Measurements from ENCODE around the gene MCTP2. TPM values are rescaled to one million over a fixed set of nuclear protein-coding genes. Genes with fewer than 3 reads are reported as not detected.

Gene MCTP2
- total and polyA plus RNA-seq, 2 of the 8 experiments (the other 6 are each of a cell fraction or from before 2014, with no cell fraction given) = 3.4 to 4.5 TPM

DNA sequence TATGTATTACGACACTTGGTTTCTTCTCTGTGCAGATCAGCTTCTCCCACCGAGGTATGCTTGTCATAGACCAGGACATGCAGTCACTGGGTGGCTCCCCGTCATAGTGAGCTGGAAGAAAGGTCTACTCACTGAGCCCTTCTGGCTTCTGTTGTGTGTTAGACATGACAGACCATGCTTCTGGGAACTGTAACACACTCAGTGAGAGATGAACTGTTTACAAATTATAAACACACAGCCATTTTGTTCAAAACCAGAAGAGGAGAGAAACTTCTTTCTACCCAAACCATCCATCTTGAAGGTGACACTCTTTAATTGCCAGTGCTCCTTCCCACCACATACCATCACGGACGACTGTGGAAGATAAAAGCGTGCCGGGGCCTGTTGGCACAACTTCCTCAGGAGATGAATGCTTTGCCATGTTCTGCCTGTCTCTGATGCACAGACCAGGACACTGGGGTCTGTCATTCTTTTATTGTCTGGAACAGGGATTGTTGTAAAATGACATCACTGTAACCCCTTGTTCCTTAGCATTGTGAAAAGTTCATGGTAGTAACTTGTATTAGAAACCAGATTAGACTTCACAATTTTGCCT is 214.3 kb downstream of the MCTP2 start (continued):
- TF ChIP-seq, protein P1, sequence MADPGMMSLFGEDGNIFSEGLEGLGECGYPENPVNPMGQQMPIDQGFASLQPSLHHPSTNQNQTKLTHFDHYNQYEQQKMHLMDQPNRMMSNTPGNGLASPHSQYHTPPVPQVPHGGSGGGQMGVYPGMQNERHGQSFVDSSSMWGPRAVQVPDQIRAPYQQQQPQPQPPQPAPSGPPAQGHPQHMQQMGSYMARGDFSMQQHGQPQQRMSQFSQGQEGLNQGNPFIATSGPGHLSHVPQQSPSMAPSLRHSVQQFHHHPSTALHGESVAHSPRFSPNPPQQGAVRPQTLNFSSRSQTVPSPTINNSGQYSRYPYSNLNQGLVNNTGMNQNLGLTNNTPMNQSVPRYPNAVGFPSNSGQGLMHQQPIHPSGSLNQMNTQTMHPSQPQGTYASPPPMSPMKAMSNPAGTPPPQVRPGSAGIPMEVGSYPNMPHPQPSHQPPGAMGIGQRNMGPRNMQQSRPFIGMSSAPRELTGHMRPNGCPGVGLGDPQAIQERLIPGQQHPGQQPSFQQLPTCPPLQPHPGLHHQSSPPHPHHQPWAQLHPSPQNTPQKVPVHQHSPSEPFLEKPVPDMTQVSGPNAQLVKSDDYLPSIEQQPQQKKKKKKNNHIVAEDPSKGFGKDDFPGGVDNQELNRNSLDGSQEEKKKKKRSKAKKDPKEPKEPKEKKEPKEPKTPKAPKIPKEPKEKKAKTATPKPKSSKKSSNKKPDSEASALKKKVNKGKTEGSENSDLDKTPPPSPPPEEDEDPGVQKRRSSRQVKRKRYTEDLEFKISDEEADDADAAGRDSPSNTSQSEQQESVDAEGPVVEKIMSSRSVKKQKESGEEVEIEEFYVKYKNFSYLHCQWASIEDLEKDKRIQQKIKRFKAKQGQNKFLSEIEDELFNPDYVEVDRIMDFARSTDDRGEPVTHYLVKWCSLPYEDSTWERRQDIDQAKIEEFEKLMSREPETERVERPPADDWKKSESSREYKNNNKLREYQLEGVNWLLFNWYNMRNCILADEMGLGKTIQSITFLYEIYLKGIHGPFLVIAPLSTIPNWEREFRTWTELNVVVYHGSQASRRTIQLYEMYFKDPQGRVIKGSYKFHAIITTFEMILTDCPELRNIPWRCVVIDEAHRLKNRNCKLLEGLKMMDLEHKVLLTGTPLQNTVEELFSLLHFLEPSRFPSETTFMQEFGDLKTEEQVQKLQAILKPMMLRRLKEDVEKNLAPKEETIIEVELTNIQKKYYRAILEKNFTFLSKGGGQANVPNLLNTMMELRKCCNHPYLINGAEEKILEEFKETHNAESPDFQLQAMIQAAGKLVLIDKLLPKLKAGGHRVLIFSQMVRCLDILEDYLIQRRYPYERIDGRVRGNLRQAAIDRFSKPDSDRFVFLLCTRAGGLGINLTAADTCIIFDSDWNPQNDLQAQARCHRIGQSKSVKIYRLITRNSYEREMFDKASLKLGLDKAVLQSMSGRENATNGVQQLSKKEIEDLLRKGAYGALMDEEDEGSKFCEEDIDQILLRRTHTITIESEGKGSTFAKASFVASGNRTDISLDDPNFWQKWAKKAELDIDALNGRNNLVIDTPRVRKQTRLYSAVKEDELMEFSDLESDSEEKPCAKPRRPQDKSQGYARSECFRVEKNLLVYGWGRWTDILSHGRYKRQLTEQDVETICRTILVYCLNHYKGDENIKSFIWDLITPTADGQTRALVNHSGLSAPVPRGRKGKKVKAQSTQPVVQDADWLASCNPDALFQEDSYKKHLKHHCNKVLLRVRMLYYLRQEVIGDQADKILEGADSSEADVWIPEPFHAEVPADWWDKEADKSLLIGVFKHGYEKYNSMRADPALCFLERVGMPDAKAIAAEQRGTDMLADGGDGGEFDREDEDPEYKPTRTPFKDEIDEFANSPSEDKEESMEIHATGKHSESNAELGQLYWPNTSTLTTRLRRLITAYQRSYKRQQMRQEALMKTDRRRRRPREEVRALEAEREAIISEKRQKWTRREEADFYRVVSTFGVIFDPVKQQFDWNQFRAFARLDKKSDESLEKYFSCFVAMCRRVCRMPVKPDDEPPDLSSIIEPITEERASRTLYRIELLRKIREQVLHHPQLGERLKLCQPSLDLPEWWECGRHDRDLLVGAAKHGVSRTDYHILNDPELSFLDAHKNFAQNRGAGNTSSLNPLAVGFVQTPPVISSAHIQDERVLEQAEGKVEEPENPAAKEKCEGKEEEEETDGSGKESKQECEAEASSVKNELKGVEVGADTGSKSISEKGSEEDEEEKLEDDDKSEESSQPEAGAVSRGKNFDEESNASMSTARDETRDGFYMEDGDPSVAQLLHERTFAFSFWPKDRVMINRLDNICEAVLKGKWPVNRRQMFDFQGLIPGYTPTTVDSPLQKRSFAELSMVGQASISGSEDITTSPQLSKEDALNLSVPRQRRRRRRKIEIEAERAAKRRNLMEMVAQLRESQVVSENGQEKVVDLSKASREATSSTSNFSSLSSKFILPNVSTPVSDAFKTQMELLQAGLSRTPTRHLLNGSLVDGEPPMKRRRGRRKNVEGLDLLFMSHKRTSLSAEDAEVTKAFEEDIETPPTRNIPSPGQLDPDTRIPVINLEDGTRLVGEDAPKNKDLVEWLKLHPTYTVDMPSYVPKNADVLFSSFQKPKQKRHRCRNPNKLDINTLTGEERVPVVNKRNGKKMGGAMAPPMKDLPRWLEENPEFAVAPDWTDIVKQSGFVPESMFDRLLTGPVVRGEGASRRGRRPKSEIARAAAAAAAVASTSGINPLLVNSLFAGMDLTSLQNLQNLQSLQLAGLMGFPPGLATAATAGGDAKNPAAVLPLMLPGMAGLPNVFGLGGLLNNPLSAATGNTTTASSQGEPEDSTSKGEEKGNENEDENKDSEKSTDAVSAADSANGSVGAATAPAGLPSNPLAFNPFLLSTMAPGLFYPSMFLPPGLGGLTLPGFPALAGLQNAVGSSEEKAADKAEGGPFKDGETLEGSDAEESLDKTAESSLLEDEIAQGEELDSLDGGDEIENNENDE (IDR thresholded peaks at IDR 0.05; ENCODE audit: insufficient replicate concordance, low read length) = no peak
- no peak for TF ChIP-seq RAD21 (IDR thresholded peaks at IDR 0.05 in 1 of 2, conservative IDR thresholded peaks at IDR 0.05 in 1 of 2; ENCODE audit: low read depth in 2 of 2, low read length in 2 of 2)
- TF ChIP-seq BCL11A (IDR thresholded peaks at IDR 0.05; ENCODE audit: low read depth in 2 of 2, low read length in 2 of 2) = no peak
- no peak for TF ChIP-seq CEBPB (IDR thresholded peaks at IDR 0.05; ENCODE audit: low read depth, low read length)
- TF ChIP-seq RNF2 (IDR thresholded peaks at IDR 0.05; ENCODE audit: borderline replicate concordance, low read depth, low read length, missing control alignments, poor library complexity, severe bottlenecking) = no peak
- TF ChIP-seq SAP30 (IDR thresholded peaks at IDR 0.05; ENCODE audit: insufficient read depth, insufficient replicate concordance, low read length) = no peak
- TF ChIP-seq SIX5 (IDR thresholded peaks at IDR 0.05; ENCODE audit: low read depth, low read length) = no peak
- no peak for TF ChIP-seq SIN3A (conservative IDR thresholded peaks at IDR 0.05 in 1 of 2, IDR thresholded peaks at IDR 0.05 in 1 of 2; ENCODE audit: low read depth in 1 of 2, low read length in 2 of 2)
- no peak for TF ChIP-seq RBBP5 (IDR thresholded peaks at IDR 0.05; ENCODE audit: borderline replicate concordance, low read depth, low read length)
- no peak for TF ChIP-seq POLR2A (IDR thresholded peaks at IDR 0.05; ENCODE audit: control extremely low read depth in 1 of 2, low read depth in 2 of 2, low read length in 2 of 2)
